Common myeloid progenitor, CD34-positive (primary cell): Measurements from ENCODE around the gene NAP1L4.
A peak's percentile ranks its signal among the peaks of the same experiment; 100 is the strongest.

Experiments
- CTCF ChIA-PET: fragments of 350-600 bp; sonication (Branson Sonifier 250); formaldehyde crosslinking; loops from one replicate; lab custom pipeline; 2021; ENCODE audit warnings: antibody characterized with exemption; lab: Charles Lee
- POLR2A ChIA-PET: fragments of 350-600 bp; sonication (Branson Sonifier 250); formaldehyde crosslinking; loops from one replicate; lab custom pipeline; 2021; ENCODE audit warnings: antibody characterized with exemption; lab: Charles Lee
- DNase-seq, 3 donors: peaks; one replicate each; pipeline versions ENCODE4 v3.0.0 to v3.0.0-alpha.2; 2013
- H3K27ac ChIP-seq, 2 experiments: 1 replicate in 1 of 2; 2 replicates in 1 of 2; pipeline ENCODE4 v1.7.0; 2013; ENCODE audit warnings: inconsistent platforms in 2 of 2, low read length in 2 of 2, mild to moderate bottlenecking in 2 of 2, low read depth in 1 of 2, moderate library complexity in 1 of 2; ENCODE audit not compliant: severe bottlenecking in 2 of 2, insufficient read depth in 1 of 2, poor library complexity in 1 of 2
- H3K27me3 ChIP-seq, 5 experiments: replicated peaks in 2 of 5; 1 replicate in 3 of 5; 2 replicates in 2 of 5; pipeline versions ENCODE4 v1.6.1 to v1.7.0; 2013; ENCODE audit warnings: low read length in 4 of 5, mild to moderate bottlenecking in 2 of 5, moderate library complexity in 2 of 5, inconsistent platforms in 1 of 5; ENCODE audit not compliant: insufficient read depth in 5 of 5, control insufficient read depth in 4 of 5
- H3K36me3 ChIP-seq, 4 experiments: 1 replicate in 2 of 4; 2 replicates in 2 of 4; pipeline versions ENCODE4 v1.6.1 to v1.7.0; 2013; ENCODE audit warnings: low read length in 3 of 4, control low read depth in 1 of 4, mild to moderate bottlenecking in 1 of 4; ENCODE audit not compliant: control insufficient read depth in 4 of 4, insufficient read depth in 4 of 4
- H3K4me1 ChIP-seq, 4 experiments: 1 replicate in 3 of 4; 2 replicates in 1 of 4; pipeline versions ENCODE4 v1.6.1 to v1.7.1; 2013; ENCODE audit warnings: low read length in 3 of 4, mild to moderate bottlenecking in 3 of 4, control low read depth in 1 of 4, inconsistent platforms in 1 of 4, moderate library complexity in 1 of 4; ENCODE audit not compliant: control insufficient read depth in 4 of 4, insufficient read depth in 4 of 4; ENCODE audit errors: control extremely low read depth in 1 of 4
- H3K4me3 ChIP-seq, 7 experiments: 1 replicate in 4 of 7; 2 replicates in 3 of 7; pipeline versions ENCODE4 v1.5.1 to v1.7.0; 2013; ENCODE audit warnings: mild to moderate bottlenecking in 7 of 7, low read length in 6 of 7, moderate library complexity in 6 of 7, inconsistent platforms in 2 of 7, low read depth in 2 of 7, control low read depth in 1 of 7; ENCODE audit not compliant: insufficient read depth in 4 of 7, control insufficient read depth in 1 of 7; ENCODE audit errors: extremely low read depth in 1 of 7
- H3K9me3 ChIP-seq, 5 experiments: 1 replicate in 4 of 5; 2 replicates in 1 of 5; pipeline versions ENCODE4 v1.6.1 to v1.7.1; 2013; ENCODE audit warnings: low read length in 4 of 5, mild to moderate bottlenecking in 2 of 5, inconsistent platforms in 1 of 5, low read depth in 1 of 5, moderate library complexity in 1 of 5; ENCODE audit not compliant: control insufficient read depth in 4 of 5, insufficient read depth in 2 of 5; ENCODE audit errors: control extremely low read depth in 1 of 5
- WGBS: methylation state at CpG from one replicate; pipeline ENCODE4 v1.1.5; 2013; ENCODE audit not compliant: insufficient coverage; 5-methylcytosine and 5-hydroxymethylcytosine counted together

Gene NAP1L4

DNA sequence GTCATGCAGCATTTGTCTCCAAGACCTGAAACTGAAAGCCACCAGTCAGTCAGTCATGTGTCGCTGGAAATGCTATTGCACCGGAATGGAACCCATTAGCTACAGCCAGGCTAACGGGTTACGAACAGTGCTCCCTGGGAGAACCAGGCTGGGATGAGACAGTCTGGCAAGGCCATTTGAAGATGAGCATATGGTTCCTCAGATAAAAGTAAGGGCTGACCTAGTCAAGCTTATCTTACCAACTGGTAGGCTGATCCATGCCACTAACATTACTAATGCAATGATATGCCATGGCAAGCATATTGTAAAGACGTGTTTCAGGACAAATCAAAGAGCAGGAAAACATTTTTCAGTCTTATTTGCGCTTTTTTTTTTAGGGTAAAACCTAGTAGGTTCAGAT, 28.4 kb downstream of the NAP1L4 start:
- H3K4me1 ChIP-seq, result no peaks in the 10 kb centered on the region
- CTCF ChIA-PET, result interaction anchor here (1.8 kb wide), 1 partner anchor 10 kb away, joined by 4 read pairs; no protein-coding TSS in a partner anchor
- 99% methylated on average over 6 of the region's 6 CpGs for WGBS
- H3K36me3 ChIP-seq, result peaks cover 43 to 91% (median 68%) of the 10 kb centered on the region in 4 experiments
- no peaks in the 10 kb centered on the region for H3K27me3 ChIP-seq
- H3K27ac ChIP-seq, result no peak overlapping the region
- POLR2A ChIA-PET, result no interaction called here
- no peak for DNase-seq
- no peaks in the 10 kb centered on the region for H3K9me3 ChIP-seq
- H3K4me3 ChIP-seq, result no peak overlapping the region

DNA sequence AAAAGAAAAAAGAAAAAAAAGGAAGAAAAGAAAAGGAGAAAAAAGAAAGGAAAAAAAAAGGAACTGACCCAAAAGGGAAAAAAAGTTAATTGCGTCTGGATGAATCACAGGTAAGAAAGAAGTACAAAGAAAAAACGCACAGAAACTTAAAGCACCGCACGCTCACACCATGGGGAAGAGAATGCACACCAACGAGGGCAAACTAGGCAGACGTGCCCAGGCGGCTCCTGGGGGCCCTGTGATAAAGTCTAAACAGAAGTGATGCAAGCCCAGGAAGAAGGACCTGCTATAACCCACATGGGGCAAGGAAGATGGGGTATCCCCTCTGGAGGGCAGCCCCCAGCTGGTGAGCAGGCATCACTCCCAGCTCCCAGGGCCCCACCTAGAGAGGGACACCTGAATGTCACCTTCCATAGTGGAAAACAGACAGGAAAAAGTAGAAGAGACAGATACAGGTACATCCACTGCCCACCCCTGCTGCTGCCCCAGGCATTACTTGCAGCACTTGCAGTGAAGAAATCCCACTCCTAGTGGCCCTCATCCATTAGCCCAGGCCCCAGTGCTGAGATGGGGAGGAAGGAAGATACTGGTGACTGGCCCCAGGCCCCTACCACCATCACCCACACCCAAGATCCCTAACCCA, 28.9 kb downstream of the NAP1L4 start:
- no peak overlapping the region for H3K4me3 ChIP-seq
- no peaks in the 10 kb centered on the region for H3K9me3 ChIP-seq
- no peak overlapping the region for H3K27ac ChIP-seq
- CTCF ChIA-PET, result interaction anchor here (1.8 kb wide), 1 partner anchor 9 kb away, joined by 4 read pairs; no protein-coding TSS in a partner anchor
- no peak for DNase-seq
- POLR2A ChIA-PET, result interaction anchor here (0.7 kb wide), 1 partner anchor 23 kb away, joined by 3 read pairs; no protein-coding TSS in a partner anchor
- H3K36me3 ChIP-seq, result peaks cover 42 to 91% (median 69%) of the 10 kb centered on the region in 4 experiments
- 94% methylated on average over 7 of the region's 7 CpGs for WGBS
- H3K27me3 ChIP-seq, result no peaks in the 10 kb centered on the region
- no peaks in the 10 kb centered on the region for H3K4me1 ChIP-seq

DNA sequence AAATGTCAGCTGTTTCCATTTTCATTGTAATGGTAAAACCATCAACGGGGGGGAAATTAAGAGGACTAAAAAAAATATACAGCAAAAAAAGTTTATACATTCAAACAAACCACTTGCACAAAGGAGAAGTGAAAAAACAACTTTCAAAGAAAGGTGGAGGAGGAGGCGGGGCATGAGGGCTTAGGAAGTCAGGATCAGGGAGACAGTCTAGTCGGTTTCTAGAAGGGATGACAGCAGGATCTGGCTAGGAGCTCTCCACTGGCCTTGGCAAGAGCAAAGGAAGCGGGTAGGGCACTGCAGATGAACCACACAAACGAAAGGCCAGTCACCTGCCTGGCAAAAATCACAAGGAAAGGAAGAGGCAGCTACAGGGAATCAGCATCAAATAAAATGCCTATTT, 31.0 kb downstream of the NAP1L4 start:
- Histone ChIP-seq H3K36me3 (peaks cover 32 to 91% (median 72%) of the 10 kb centered on the region in 4 experiments), H3K4me1 (no peaks in the 10 kb centered on the region), H3K27me3 (no peaks in the 10 kb centered on the region), H3K9me3 (no peaks in the 10 kb centered on the region), H3K27ac (peak overlapping the region in 1 of 2 experiments; percentile 9), H3K4me3 (no peak overlapping the region)
- no peak for DNase-seq
- ChIA-PET CTCF (interaction anchor here (1.0 to 3.7 kb wide), 2 partner anchors 14 to 21 kb away, joined by 3 to 12 read pairs; no protein-coding TSS in a partner anchor), POLR2A (no interaction called here)
- 100% methylated on average over 1 of the region's 5 CpGs for WGBS

DNA sequence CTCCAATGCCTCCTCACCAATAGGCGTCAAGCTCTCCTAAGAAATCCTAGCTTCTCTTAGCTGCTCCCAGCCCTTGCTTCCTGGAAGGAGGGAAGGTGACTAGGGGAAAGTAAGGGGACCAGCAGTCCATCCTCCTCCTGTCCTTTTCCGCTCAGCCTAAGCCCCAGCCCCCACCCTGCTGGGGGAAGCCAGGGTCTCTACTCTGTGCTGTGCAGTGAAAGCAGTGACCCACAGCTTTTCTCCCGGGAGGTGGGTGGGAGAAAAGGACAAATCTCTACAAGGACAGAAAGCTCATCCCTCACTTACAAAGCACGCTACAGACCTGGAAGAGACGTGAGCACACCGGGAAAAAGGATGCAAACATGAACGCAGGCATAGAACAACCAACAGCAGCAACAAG, 32.0 kb downstream of the NAP1L4 start:
- no peaks in the 10 kb centered on the region for H3K4me1 ChIP-seq
- no peak for DNase-seq
- ChIA-PET CTCF (interaction anchor here (1.2 to 3.7 kb wide), 2 partner anchors 15 to 60 kb away, joined by 3 to 12 read pairs; no protein-coding TSS in a partner anchor), POLR2A (no interaction called here)
- H3K27me3 ChIP-seq, result no peaks in the 10 kb centered on the region
- H3K27ac ChIP-seq, result no peak overlapping the region
- no peak overlapping the region for H3K4me3 ChIP-seq
- no peaks in the 10 kb centered on the region for H3K9me3 ChIP-seq
- peaks cover 31 to 92% (median 75%) of the 10 kb centered on the region in 4 experiments for H3K36me3 ChIP-seq
- WGBS, result 100% methylated on average over 2 of the region's 7 CpGs

DNA sequence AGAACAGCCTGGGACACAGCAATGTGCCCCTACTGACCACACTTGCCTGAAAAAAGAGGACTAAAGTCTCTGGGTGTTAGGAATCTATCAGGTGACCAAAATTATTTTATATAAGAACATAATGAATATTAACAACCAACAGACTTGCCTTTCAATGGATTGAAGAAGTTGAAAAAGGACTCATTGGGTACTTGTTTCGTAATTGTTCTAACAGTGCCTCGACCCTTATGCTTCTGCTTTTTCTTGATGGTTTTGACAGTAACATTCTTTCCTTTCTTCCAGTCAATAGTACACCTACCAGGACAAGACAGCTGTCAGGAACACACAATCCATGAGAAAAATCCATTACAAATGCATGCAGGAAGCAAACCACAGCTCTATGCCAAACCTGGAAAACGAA, 33.9 kb downstream of the NAP1L4 start:
- Histone ChIP-seq H3K27ac (no peak overlapping the region), H3K9me3 (no peaks in the 10 kb centered on the region), H3K36me3 (peaks cover 27 to 93% (median 78%) of the 10 kb centered on the region in 4 experiments), H3K4me1 (peaks cover 0 to 2% (median 0%) of the 10 kb centered on the region in 4 experiments), H3K4me3 (no peak overlapping the region), H3K27me3 (no peaks in the 10 kb centered on the region)
- DNase-seq, result no peak
- CTCF ChIA-PET, result interaction anchor here (1.1 to 1.9 kb wide), 4 partner anchors 12 to 29 kb away, joined by 5 to 12 read pairs (median 6); partner anchors contain the start of gene PHLDA2
- 65% methylated on average over 2 of the region's 3 CpGs for WGBS
- POLR2A ChIA-PET, result no interaction called here

DNA sequence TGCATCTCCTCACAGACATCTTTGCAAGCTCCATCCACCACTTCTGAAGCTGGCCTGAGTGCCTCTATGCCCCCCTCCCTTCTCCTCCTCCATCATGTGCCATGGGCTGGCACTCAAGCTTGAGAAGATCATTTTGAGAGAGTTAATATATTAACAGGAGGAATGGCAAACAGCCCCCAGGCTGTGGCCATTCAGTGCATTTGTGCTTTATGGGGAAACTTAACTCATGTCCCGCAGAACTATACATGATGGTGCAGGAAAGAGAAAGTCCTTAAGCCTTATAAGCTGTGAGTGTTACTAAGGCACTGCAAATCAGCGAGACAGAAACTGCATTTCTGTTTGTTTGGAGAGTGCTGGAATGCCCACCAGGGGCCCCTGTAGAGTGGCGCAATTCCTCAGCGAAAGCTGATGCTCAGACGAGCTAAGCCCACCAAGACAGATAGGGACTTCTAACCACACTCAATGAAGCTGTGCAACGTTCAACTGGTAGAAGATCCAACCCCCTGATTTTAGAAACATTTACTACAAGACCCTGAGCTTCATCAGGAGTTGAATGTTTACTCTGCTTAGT, 36.1 kb downstream of the NAP1L4 start:
- Histone ChIP-seq H3K27me3 (no peaks in the 10 kb centered on the region), H3K36me3 (peaks cover 33 to 98% (median 86%) of the 10 kb centered on the region in 4 experiments), H3K9me3 (no peaks in the 10 kb centered on the region), H3K4me1 (peaks cover 0 to 17% (median 12%) of the 10 kb centered on the region in 4 experiments), H3K4me3 (no peak overlapping the region), H3K27ac (no peak overlapping the region)
- ChIA-PET CTCF (interaction anchor here (0.5 to 4.0 kb wide), 9 partner anchors 10 to 116 kb away, joined by 3 to 14 read pairs (median 4); partner anchors contain the start of gene PHLDA2), POLR2A (no interaction called here)
- WGBS, result 97% methylated on average over 6 of the region's 6 CpGs
- DNase-seq, result no peak
